NT2/D1 (cell line): ENCODE data around the gene ASB3.
"Not testable (repeated sequence)": the region's sequence is repeated elsewhere in the genome, so short reads cannot be mapped to it uniquely, and the experiment has no call there.

ENCODE experiments used
- DNase-seq: peaks from one replicate; pipeline ENCODE4 v3.0.0-alpha.2; 2011; ENCODE audit warnings: low read depth, low spot score
- H3K27me3 ChIP-seq: 2 replicates; pipeline ENCODE4 v1.6.0; 2011; ENCODE audit warnings: mild to moderate bottlenecking; ENCODE audit not compliant: insufficient read length, insufficient read depth
- H3K36me3 ChIP-seq: 2 replicates; pipeline ENCODE4 v1.6.1; 2011; ENCODE audit warnings: mild to moderate bottlenecking, low read length, mixed read lengths; ENCODE audit not compliant: insufficient read depth, insufficient read length
- H3K4me1 ChIP-seq: 2 replicates; pipeline ENCODE4 v1.5.1; 2011; ENCODE audit not compliant: insufficient read depth, insufficient read length
- H3K4me3 ChIP-seq: 2 replicates; pipeline ENCODE4 v1.5.1; 2011; ENCODE audit warnings: low read depth; ENCODE audit not compliant: insufficient read length
- H3K9ac ChIP-seq: 2 replicates; pipeline ENCODE4 v1.6.0; 2011; ENCODE audit warnings: low read depth; ENCODE audit not compliant: insufficient read length
- H3K9me3 ChIP-seq: 2 replicates; pipeline ENCODE4 v1.5.1; 2011; ENCODE audit warnings: mild to moderate bottlenecking, low read length; ENCODE audit not compliant: insufficient read depth
- SUZ12 ChIP-seq: IDR thresholded peaks from 2 replicates; pipeline ENCODE4 v1.6.1; 2011; ENCODE audit not compliant: insufficient read length, insufficient read depth; ENCODE audit errors: extremely low read depth
- YY1 ChIP-seq: IDR thresholded peaks from 2 replicates; pipeline ENCODE4 v1.6.1; 2011; ENCODE audit not compliant: insufficient read length, insufficient read depth
- ZNF274 ChIP-seq: IDR thresholded peaks from 2 replicates; pipeline ENCODE4 v1.6.1; 2011; ENCODE audit warnings: mild to moderate bottlenecking, low read depth, low read length

Gene ASB3

GRCh38 chr2:53690876-53691275, 95.9 kb downstream of the ASB3 start:
- Histone ChIP-seq H3K36me3 (peaks cover 7% of the 10 kb centered on the region), H3K9me3 (no peaks in the 10 kb centered on the region), H3K9ac (no peak overlapping the region), H3K4me1 (no peaks in the 10 kb centered on the region), H3K4me3 (no peak overlapping the region), H3K27me3 (no peaks in the 10 kb centered on the region)
- no peak for DNase-seq
- TF ChIP-seq SUZ12 (no peak), YY1 (no peak), ZNF274 (no peak)

- no peaks in the 10 kb centered on the region for H3K27me3 ChIP-seq
- no peak overlapping the region for H3K9ac ChIP-seq
- DNase-seq, result no peak
- no peak overlapping the region for H3K4me3 ChIP-seq
- H3K4me1 ChIP-seq, result no peaks in the 10 kb centered on the region
- no peak for TF ChIP-seq SUZ12
- no peak for TF ChIP-seq ZNF274
- no peak for TF ChIP-seq YY1
- no peaks in the 10 kb centered on the region for H3K9me3 ChIP-seq
- H3K36me3 ChIP-seq, result no peaks in the 10 kb centered on the region
Observed at GRCh38 chr2:53672881-53673522, 113.8 kb downstream of the ASB3 start.

DNA sequence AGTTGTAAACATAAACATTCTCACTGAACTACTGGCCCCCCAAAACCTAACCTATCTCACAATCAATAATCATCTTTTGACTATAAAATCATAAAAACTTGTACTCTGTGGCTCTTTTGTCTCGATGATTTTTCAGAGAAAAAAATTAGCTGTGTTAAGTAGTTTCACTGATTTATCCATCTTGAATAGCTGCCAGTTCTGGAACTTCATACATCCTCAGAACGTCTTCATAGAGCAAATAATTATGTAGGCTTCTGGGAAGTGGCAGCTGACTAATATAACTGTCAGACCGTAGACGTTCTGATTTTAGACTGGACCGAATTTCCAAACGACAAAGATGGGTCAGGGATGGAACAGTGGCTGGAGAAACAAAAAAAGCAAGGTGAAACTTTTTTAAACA, 116.4 kb downstream of the ASB3 start:
- H3K27me3 ChIP-seq, result no peaks in the 10 kb centered on the region
- no peak for TF ChIP-seq YY1
- TF ChIP-seq ZNF274, result no peak
- no peak for TF ChIP-seq SUZ12
- H3K36me3 ChIP-seq, result no peaks in the 10 kb centered on the region
- H3K9me3 ChIP-seq, result no peaks in the 10 kb centered on the region
- H3K4me1 ChIP-seq, result no peaks in the 10 kb centered on the region
- no peak overlapping the region for H3K9ac ChIP-seq
- no peak for DNase-seq
- H3K4me3 ChIP-seq, result no peak overlapping the region

- Histone ChIP-seq H3K9ac (no peak overlapping the region), H3K4me3 (no peak overlapping the region), H3K27me3 (no peaks in the 10 kb centered on the region), H3K4me1 (no peaks in the 10 kb centered on the region), H3K36me3 (no peaks in the 10 kb centered on the region), H3K9me3 (no peaks in the 10 kb centered on the region)
- TF ChIP-seq YY1, result no peak
- TF ChIP-seq ZNF274, result no peak
- no peak for TF ChIP-seq SUZ12
- no peak for DNase-seq
Observed at GRCh38 chr2:53668624-53669026, 118.1 kb downstream of the ASB3 start.

DNA sequence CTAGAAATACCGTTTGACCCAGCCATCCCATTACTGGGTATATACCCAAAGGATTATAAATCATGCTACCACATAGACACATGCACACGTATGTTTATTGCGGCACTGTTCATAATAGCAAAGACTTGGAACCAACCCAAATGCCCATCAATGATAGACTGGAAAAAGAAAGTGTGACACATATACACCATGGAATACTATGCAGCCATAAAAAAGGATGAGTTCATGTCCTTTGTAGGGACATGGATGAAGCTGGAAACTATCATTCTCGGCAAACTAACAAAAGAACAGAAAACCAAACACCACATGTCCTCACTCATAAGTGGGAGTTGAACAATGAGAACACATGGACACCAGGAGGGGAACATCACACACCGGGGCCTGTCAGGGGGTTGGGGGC, 119.6 kb downstream of the ASB3 start:
- H3K9ac ChIP-seq, H3K4me3 ChIP-seq, H3K4me1 ChIP-seq, H3K27me3 ChIP-seq, H3K9me3 ChIP-seq, H3K36me3 ChIP-seq, DNase-seq: not testable (repeated sequence)

DNA sequence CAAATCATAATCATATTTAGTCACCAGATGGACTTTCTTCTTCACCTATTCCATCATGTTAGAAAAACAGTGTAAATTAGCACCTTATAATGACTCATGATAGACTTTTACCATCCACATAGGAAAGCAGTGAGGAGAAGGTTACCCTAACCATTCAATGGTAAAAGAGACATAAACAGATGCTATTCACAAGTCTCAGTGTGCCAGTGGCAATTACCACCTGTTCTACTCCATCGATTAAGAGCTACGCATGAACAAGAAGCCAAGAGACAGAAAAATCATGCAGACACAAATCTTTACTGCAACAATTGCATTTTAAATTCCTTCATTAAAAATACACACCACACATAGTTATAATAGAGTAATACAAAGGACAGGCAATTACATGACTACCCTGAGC, 125.9 kb downstream of the ASB3 start:
- no peak for TF ChIP-seq ZNF274
- TF ChIP-seq YY1, result no peak
- TF ChIP-seq SUZ12, result no peak
- H3K4me3 ChIP-seq, result no peak overlapping the region
- no peaks in the 10 kb centered on the region for H3K27me3 ChIP-seq
- DNase-seq, result no peak
- no peaks in the 10 kb centered on the region for H3K4me1 ChIP-seq
- H3K36me3 ChIP-seq, result no peaks in the 10 kb centered on the region
- H3K9ac ChIP-seq, result no peak overlapping the region
- no peaks in the 10 kb centered on the region for H3K9me3 ChIP-seq

- not testable (repeated sequence) for H3K36me3 ChIP-seq, H3K27me3 ChIP-seq, DNase-seq, H3K9ac ChIP-seq, H3K9me3 ChIP-seq, H3K4me1 ChIP-seq, H3K4me3 ChIP-seq
Observed at GRCh38 chr2:53658474-53658873, 128.3 kb downstream of the ASB3 start.

DNA sequence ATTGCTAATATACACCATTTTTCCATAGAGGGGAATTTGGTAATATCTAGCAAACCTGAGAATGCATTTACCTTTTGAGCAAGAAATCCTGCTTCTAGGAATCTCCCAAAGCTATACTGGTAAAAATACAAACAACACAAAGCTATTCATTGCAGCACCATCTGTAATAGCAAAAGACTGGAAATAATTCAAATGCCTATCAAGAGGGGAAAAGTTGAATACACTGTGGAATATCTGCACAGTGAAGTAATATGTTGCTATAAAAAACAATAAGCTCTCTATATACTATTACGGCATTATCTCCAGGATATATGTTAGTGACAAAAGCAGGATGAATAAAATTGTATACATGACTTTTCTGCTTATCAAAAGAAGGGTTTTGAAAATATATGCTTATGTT, 131.5 kb downstream of the ASB3 start:
- H3K9ac ChIP-seq, result no peak overlapping the region

More for the DNA sequence above, 131.5 kb downstream of the ASB3 start:
- DNase-seq, result no peak
- Histone ChIP-seq H3K9me3 (peaks cover 13% of the 10 kb centered on the region; the same call in 1 of the 2 replicates), H3K27me3 (no peaks in the 10 kb centered on the region), H3K4me1 (no peaks in the 10 kb centered on the region), H3K36me3 (no peaks in the 10 kb centered on the region), H3K4me3 (no peak overlapping the region)
- TF ChIP-seq ZNF274, result no peak
- TF ChIP-seq YY1, result no peak
- no peak for TF ChIP-seq SUZ12
